H1 (cell line): Measurements from ENCODE around the gene HELZ2.

Experiments
- NANOG ChIP-seq: IDR thresholded peaks from 2 replicates; pipeline ENCODE4 v1.6.1; 2011; ENCODE audit warnings: low read length, low read depth, mild to moderate bottlenecking, inconsistent platforms; ENCODE audit not compliant: insufficient read depth, poor library complexity, severe bottlenecking
- POLR2A ChIP-seq, 2 experiments: IDR thresholded peaks; 1 replicate in 1 of 2; 2 replicates in 1 of 2; pipeline ENCODE4 v1.6.1; 2011; ENCODE audit warnings: low read depth in 2 of 2, low read length in 2 of 2, mild to moderate bottlenecking in 2 of 2; ENCODE audit errors: control extremely low read depth in 1 of 2
- POLR2AphosphoS5 ChIP-seq: IDR thresholded peaks from 2 replicates; pipeline ENCODE4 v1.6.1; 2011; ENCODE audit warnings: low read depth, low read length
- ZNF274 ChIP-seq: IDR thresholded peaks from 2 replicates; pipeline ENCODE4 v1.7.0; 2012; ENCODE audit warnings: low read length, borderline replicate concordance; ENCODE audit errors: extremely low read depth
- TF ChIP-seq, protein P1 (sequence below), 3 experiments: IDR thresholded peaks; 1 replicate in 2 of 3; 2 replicates in 1 of 3; pipeline versions ENCODE4 v1.5.1 to v1.6.1; 2011; ENCODE audit warnings: low read length in 3 of 3, mild to moderate bottlenecking in 3 of 3, inconsistent platforms in 2 of 3, low read depth in 1 of 3, moderate library complexity in 1 of 3; ENCODE audit not compliant: insufficient read depth in 1 of 3; ENCODE audit errors: control extremely low read depth in 1 of 3
- TF ChIP-seq, protein P2 (sequence below): IDR thresholded peaks from 2 replicates; pipeline ENCODE4 v1.6.1; 2012; ENCODE audit warnings: inconsistent platforms

DNA sequence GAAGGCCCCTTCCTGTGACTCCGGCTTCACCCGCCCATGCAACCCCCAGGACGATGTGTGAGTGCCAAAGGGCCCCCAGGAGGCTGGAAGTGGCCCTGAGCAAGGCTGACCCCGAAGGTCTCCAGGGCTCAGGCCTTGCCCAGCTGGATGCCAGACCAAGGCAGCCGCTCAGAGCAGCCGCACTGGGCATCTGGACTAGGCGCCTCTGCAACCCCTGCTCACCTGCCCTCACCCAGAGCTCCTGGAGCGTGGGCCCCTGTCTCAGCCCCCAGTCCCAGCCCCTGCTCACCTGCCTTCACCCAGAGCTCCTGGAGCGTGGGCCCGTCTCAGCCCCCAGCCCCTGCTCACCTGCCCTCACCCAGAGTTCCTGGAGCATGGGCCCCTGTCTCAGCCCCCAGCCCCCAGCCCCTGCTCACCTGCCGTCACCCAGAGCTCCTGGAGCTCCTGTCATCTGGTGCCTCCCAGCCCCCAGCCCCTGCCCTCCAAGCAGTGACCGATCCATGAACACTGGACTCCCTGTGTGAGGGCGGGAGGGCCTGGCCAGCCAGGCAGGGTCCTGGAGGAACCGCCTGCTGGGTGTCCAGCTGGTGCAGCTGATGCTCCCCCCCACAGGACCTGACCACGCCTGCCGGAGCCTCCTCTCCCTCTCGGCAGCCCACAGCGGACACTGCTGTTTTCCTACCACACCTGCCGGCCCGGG lies 27.6 kb downstream of the HELZ2 start:
- TF ChIP-seq, protein P1, sequence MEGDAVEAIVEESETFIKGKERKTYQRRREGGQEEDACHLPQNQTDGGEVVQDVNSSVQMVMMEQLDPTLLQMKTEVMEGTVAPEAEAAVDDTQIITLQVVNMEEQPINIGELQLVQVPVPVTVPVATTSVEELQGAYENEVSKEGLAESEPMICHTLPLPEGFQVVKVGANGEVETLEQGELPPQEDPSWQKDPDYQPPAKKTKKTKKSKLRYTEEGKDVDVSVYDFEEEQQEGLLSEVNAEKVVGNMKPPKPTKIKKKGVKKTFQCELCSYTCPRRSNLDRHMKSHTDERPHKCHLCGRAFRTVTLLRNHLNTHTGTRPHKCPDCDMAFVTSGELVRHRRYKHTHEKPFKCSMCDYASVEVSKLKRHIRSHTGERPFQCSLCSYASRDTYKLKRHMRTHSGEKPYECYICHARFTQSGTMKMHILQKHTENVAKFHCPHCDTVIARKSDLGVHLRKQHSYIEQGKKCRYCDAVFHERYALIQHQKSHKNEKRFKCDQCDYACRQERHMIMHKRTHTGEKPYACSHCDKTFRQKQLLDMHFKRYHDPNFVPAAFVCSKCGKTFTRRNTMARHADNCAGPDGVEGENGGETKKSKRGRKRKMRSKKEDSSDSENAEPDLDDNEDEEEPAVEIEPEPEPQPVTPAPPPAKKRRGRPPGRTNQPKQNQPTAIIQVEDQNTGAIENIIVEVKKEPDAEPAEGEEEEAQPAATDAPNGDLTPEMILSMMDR (IDR thresholded peaks at IDR 0.05; ENCODE audit: control extremely low read depth in 1 of 3, insufficient read depth in 1 of 3, low read depth in 1 of 3, low read length in 3 of 3): no peak
- TF ChIP-seq, protein P2, sequence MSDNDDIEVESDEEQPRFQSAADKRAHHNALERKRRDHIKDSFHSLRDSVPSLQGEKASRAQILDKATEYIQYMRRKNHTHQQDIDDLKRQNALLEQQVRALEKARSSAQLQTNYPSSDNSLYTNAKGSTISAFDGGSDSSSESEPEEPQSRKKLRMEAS: no peak
- TF ChIP-seq ZNF274 (no peak), POLR2AphosphoS5 (no peak), POLR2A (IDR thresholded peaks at IDR 0.05; ENCODE audit: control extremely low read depth in 1 of 2, low read depth in 2 of 2, low read length in 2 of 2) (no peak), NANOG (no peak)
